Panc1 (cell line): ENCODE measurements around the gene PRKCB. TPM values are rescaled to one million over a fixed set of nuclear protein-coding genes. Genes with fewer than 3 reads are reported as not detected.

Experiments used
- ATAC-seq: fragments of 200-7000 bp; cut with Tn5 transposase; 2 replicates; pipeline ENCODE4 v1.9.1; 2020; ENCODE audit warnings: mild to moderate bottlenecking, moderate library complexity
- BruUV-seq: library from RNA; stranded (reverse); fragments of 400-500 nt; replicated peaks from 2 replicates; lab custom pipeline; 2021; lab: Mats Ljungman, UMichigan
- CTCF ChIA-PET: fragments of 300-600 bp; sonication (Branson Sonifier 250); formaldehyde crosslinking; loops from one replicate; lab custom pipeline; 2022; ENCODE audit warnings: antibody characterized with exemption; lab: Charles Lee
- POLR2A ChIA-PET: fragments of 300-600 bp; sonication (Branson Sonifier 250); formaldehyde crosslinking; loops from one replicate; lab custom pipeline; 2022; ENCODE audit warnings: antibody characterized with exemption; lab: Charles Lee
- DNase-seq: peaks from one replicate; pipeline ENCODE4 v3.0.0-alpha.2; 2010; ENCODE audit warnings: low read depth, low spot score
- H3K27ac ChIP-seq: 2 replicates; pipeline ENCODE4 v1.5.1; 2011; ENCODE audit warnings: mild to moderate bottlenecking, low read length, inconsistent platforms
- H3K27me3 ChIP-seq: fragments of 200-500 bp; sonication (Bioruptor generic); 2 replicates; pipeline ENCODE4 v1.6.0; 2014; ENCODE audit warnings: low read length, inconsistent platforms; ENCODE audit not compliant: control insufficient read depth, insufficient read depth
- H3K36me3 ChIP-seq: fragments of 200-500 bp; sonication (Bioruptor generic); 2 replicates; pipeline ENCODE4 v1.5.1; 2014; ENCODE audit warnings: inconsistent platforms, mild to moderate bottlenecking, low read length, moderate library complexity; ENCODE audit not compliant: control insufficient read depth, insufficient read depth
- H3K4me1 ChIP-seq: 2 replicates; pipeline ENCODE4 v1.5.1; 2011; ENCODE audit warnings: inconsistent platforms, mild to moderate bottlenecking, low read length, moderate library complexity; ENCODE audit not compliant: control insufficient read depth, insufficient read depth
- H3K4me3 ChIP-seq, 2 experiments: 2 replicates each; pipeline ENCODE4 v1.5.1; 2011 to 2012; ENCODE audit warnings: low read depth in 2 of 2, low read length in 2 of 2, mild to moderate bottlenecking in 2 of 2, inconsistent platforms in 1 of 2, moderate library complexity in 1 of 2
- H3K9me3 ChIP-seq: fragments of 200-500 bp; sonication (Bioruptor generic); 2 replicates; pipeline ENCODE4 v1.5.1; 2014; ENCODE audit warnings: low read depth, mild to moderate bottlenecking, inconsistent platforms, low read length, moderate library complexity; ENCODE audit not compliant: control insufficient read depth, insufficient read depth
- CTCF ChIP-seq: fragments of 450-650 bp; IDR thresholded peaks from 2 replicates; pipeline ENCODE4 v1.5.1; 2017; ENCODE audit warnings: mild to moderate bottlenecking
- POLR2AphosphoS5 ChIP-seq: IDR thresholded peaks from 2 replicates; pipeline ENCODE4 v1.6.1; 2012; ENCODE audit warnings: mild to moderate bottlenecking, low read depth, low read length, moderate library complexity
- SIN3A ChIP-seq: IDR thresholded peaks from 2 replicates; pipeline ENCODE4 v1.6.1; 2012; ENCODE audit warnings: low read depth, mild to moderate bottlenecking, low read length, moderate library complexity, borderline replicate concordance; ENCODE audit not compliant: insufficient read depth
- TCF7L2 ChIP-seq: IDR thresholded peaks from 2 replicates; pipeline ENCODE4 v1.6.1; 2011; ENCODE audit warnings: mild to moderate bottlenecking, low read depth, low read length, inconsistent platforms
- in situ Hi-C: cut with HindIII; loops from 2 replicates; pipeline ENCODE4 v1.10.0; 2016; ENCODE audit warnings: low sequenced_read_pairs, low pct_unique_long_range_greater_than_20kb
- intact Hi-C: fragments of 100-400 bp; cut with micrococcal nuclease; formaldehyde crosslinking; loops from one replicate; pipeline ENCODE4 v1.10.0; 2022; ENCODE audit not compliant: unreplicated experiment
- total RNA-seq: library from RNA; stranded (reverse); gene quantifications from one replicate; pipeline ENCODE4 v1.2.1, GENCODE V29; 2021; ENCODE audit not compliant: unreplicated experiment
- TF ChIP-seq, protein P1 (sequence below), 2 experiments: IDR thresholded peaks; 2 replicates each; pipeline ENCODE4 v1.6.1; 2011 to 2012; ENCODE audit warnings: low read depth in 2 of 2, control low read depth in 1 of 2, low read length in 1 of 2, mild to moderate bottlenecking in 1 of 2, moderate library complexity in 1 of 2; ENCODE audit not compliant: insufficient read depth in 1 of 2

PRKCB gene
- total RNA-seq, 1 experiment from 2014 or later = 0.41 TPM

- Histone ChIP-seq H3K9me3 (no peaks in the 10 kb centered on the region), H3K36me3 (no peaks in the 10 kb centered on the region), H3K4me3 (no peak overlapping the region), H3K4me1 (no peaks in the 10 kb centered on the region), H3K27ac (no peak overlapping the region), H3K27me3 (peaks cover 11% of the 10 kb centered on the region)
- no TSS peak for BruUV-seq
- CTCF ChIA-PET = no interaction called here
- TF ChIP-seq, protein P1, sequence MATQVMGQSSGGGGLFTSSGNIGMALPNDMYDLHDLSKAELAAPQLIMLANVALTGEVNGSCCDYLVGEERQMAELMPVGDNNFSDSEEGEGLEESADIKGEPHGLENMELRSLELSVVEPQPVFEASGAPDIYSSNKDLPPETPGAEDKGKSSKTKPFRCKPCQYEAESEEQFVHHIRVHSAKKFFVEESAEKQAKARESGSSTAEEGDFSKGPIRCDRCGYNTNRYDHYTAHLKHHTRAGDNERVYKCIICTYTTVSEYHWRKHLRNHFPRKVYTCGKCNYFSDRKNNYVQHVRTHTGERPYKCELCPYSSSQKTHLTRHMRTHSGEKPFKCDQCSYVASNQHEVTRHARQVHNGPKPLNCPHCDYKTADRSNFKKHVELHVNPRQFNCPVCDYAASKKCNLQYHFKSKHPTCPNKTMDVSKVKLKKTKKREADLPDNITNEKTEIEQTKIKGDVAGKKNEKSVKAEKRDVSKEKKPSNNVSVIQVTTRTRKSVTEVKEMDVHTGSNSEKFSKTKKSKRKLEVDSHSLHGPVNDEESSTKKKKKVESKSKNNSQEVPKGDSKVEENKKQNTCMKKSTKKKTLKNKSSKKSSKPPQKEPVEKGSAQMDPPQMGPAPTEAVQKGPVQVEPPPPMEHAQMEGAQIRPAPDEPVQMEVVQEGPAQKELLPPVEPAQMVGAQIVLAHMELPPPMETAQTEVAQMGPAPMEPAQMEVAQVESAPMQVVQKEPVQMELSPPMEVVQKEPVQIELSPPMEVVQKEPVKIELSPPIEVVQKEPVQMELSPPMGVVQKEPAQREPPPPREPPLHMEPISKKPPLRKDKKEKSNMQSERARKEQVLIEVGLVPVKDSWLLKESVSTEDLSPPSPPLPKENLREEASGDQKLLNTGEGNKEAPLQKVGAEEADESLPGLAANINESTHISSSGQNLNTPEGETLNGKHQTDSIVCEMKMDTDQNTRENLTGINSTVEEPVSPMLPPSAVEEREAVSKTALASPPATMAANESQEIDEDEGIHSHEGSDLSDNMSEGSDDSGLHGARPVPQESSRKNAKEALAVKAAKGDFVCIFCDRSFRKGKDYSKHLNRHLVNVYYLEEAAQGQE (IDR thresholded peaks at IDR 0.05; ENCODE audit: insufficient read depth in 1 of 2, low read depth in 2 of 2, low read length in 1 of 2) = no peak
- TF ChIP-seq CTCF = no peak
- TF ChIP-seq POLR2AphosphoS5 = no peak
- no peak for TF ChIP-seq SIN3A
- no peak for TF ChIP-seq TCF7L2
- in situ Hi-C loops (no loop called here), intact Hi-C loops (no loop called here)
- no peak for ATAC-seq
- POLR2A ChIA-PET = no interaction called here
- DNase-seq = no peak
These were observed 187.8 kb downstream of the PRKCB start for GRCh38 chr16:24023621-24024020.

DNA sequence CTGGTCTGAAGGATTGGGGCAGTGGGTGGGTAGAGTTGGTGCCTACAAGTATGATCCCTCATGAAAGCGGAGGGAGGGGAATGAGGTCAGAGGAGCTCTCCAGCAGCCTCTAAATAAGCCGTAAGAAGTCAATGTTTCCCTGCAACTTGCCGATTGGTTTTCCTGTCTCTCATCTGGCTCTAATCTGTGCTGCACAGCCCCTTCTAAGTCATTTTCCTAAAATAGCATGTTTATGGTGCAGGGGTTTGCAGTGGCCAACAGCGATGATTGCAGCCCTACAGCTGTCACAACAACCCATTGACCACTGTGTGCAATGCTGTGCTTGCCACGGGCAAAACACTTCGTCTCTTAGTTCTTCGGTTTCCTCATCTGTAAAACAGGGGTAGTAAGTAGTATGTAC, 189.2 kb downstream of the PRKCB start:
- ATAC-seq (no peak), DNase-seq (no peak)
- TF ChIP-seq TCF7L2 (no peak), CTCF (no peak), POLR2AphosphoS5 (no peak), SIN3A (no peak)
- TF ChIP-seq, protein P1 (IDR thresholded peaks at IDR 0.05; ENCODE audit: insufficient read depth in 1 of 2, low read depth in 2 of 2, low read length in 1 of 2) = no peak
- H3K27me3 ChIP-seq = peaks cover 11% of the 10 kb centered on the region
- H3K27ac ChIP-seq = no peak overlapping the region
- in situ Hi-C loops = no loop called here
- ChIA-PET CTCF (no interaction called here), POLR2A (no interaction called here)
- no peaks in the 10 kb centered on the region for H3K9me3 ChIP-seq
- no peaks in the 10 kb centered on the region for H3K36me3 ChIP-seq
- no peaks in the 10 kb centered on the region for H3K4me1 ChIP-seq
- no TSS peak for BruUV-seq
- no peak overlapping the region for H3K4me3 ChIP-seq
- intact Hi-C loops = no loop called here
